PC-9 (cell line): Measurements from ENCODE around the gene TMEM272. TPM values are rescaled to one million over a fixed set of nuclear protein-coding genes. Genes with fewer than 3 reads are reported as not detected.

ENCODE experiments used
- BruUV-seq: library from RNA; stranded (reverse); fragments of 400-500 nt; replicated peaks from 2 replicates; lab custom pipeline; 2021; lab: Mats Ljungman, UMichigan
- CTCF ChIA-PET: fragments of 300-600 bp; sonication (Branson Sonifier 250); formaldehyde crosslinking; loops from one replicate; lab custom pipeline; 2022; ENCODE audit warnings: antibody characterized with exemption; lab: Charles Lee
- POLR2A ChIA-PET: fragments of 300-600 bp; sonication (Branson Sonifier 250); formaldehyde crosslinking; loops from one replicate; lab custom pipeline; 2022; ENCODE audit warnings: antibody characterized with exemption; ENCODE audit not compliant: unreplicated experiment; lab: Charles Lee
- DNase-seq, 2 experiments: peaks; one replicate each; pipeline versions ENCODE4 v3.0.0 to v3.0.0-alpha.2; 2015 to 2022; ENCODE audit warnings: mixed read lengths in 1 of 2
- H2AFZ ChIP-seq: fragments of 200-600 bp; sonication (generic); 2 replicates; pipeline ENCODE4 v1.8.1; 2017; ENCODE audit warnings: antibody characterized with exemption
- H3F3A ChIP-seq: fragments of 200-600 bp; sonication (generic); 2 replicates; pipeline ENCODE4 v1.8.1; 2017; ENCODE audit warnings: antibody characterized with exemption, mild to moderate bottlenecking, low read depth; ENCODE audit not compliant: insufficient read depth
- H3K27ac ChIP-seq: fragments of 200-600 bp; sonication (generic); 2 replicates; pipeline ENCODE4 v1.6.1; 2016; ENCODE audit warnings: mixed run types
- H3K27me3 ChIP-seq: fragments of 200-600 bp; sonication (generic); 2 replicates; pipeline ENCODE4 v1.6.1; 2016; ENCODE audit warnings: low read depth, mixed run types; ENCODE audit not compliant: insufficient read depth
- H3K36me3 ChIP-seq: fragments of 200-600 bp; sonication (generic); 2 replicates; pipeline ENCODE4 v1.6.1; 2016; ENCODE audit warnings: low read depth, mixed run types
- H3K4me1 ChIP-seq: fragments of 200-600 bp; sonication (generic); replicated peaks from 2 replicates; pipeline ENCODE4 v1.6.1; 2016; ENCODE audit warnings: mixed run types; ENCODE audit not compliant: insufficient read depth
- H3K4me2 ChIP-seq: fragments of 200-600 bp; sonication (generic); 2 replicates; pipeline ENCODE4 v1.6.1; 2017; ENCODE audit warnings: mixed run types
- H3K4me3 ChIP-seq: fragments of 200-600 bp; sonication (generic); 2 replicates; pipeline ENCODE4 v1.6.1; 2016; ENCODE audit warnings: mixed run types
- H3K79me2 ChIP-seq: fragments of 200-600 bp; sonication (generic); 2 replicates; pipeline ENCODE4 v1.6.1; 2017; ENCODE audit warnings: low read depth, mixed run types
- H3K9me2 ChIP-seq: fragments of 200-600 bp; sonication (generic); 2 replicates; pipeline ENCODE4 v1.8.1; 2017; ENCODE audit warnings: mild to moderate bottlenecking; ENCODE audit not compliant: insufficient read depth
- H3K9me3 ChIP-seq: fragments of 200-600 bp; sonication (generic); 2 replicates; pipeline ENCODE4 v1.8.1; 2016; ENCODE audit warnings: low read depth; ENCODE audit not compliant: insufficient read depth
- H4K20me1 ChIP-seq: fragments of 200-600 bp; sonication (generic); 2 replicates; pipeline ENCODE4 v1.8.1; 2017; ENCODE audit not compliant: insufficient read depth
- CTCF ChIP-seq: fragments of 200-600 bp; sonication (generic); conservative IDR thresholded peaks from 2 replicates; pipeline ENCODE4 v1.6.1; 2017; ENCODE audit warnings: mixed run types, antibody characterized with exemption, mild to moderate bottlenecking, moderate library complexity
- EZH2 ChIP-seq: fragments of 200-600 bp; sonication (generic); IDR thresholded peaks from 2 replicates; pipeline ENCODE4 v1.8.0; 2017; ENCODE audit warnings: antibody characterized with exemption, low read depth
- intact Hi-C: fragments of 100-400 bp; cut with micrococcal nuclease; formaldehyde crosslinking; loops from one replicate; pipeline ENCODE4 v1.10.0; 2022; ENCODE audit not compliant: unreplicated experiment
- total RNA-seq: library from RNA; stranded (reverse); gene quantifications from 2 replicates; pipeline ENCODE4 v1.2.3, GENCODE V29; 2021

Gene TMEM272
- total RNA-seq, 1 experiment from 2014 or later: not detected

- no peak overlapping the region for H3K4me3 ChIP-seq
- intact Hi-C loops: loop anchor here (5.0 to 10.0 kb wide), 2 partner anchors 377 to 634 kb away; partner anchors contain the start of gene VPS36
- no TSS peak for BruUV-seq
- H3F3A ChIP-seq: no peaks in the 10 kb centered on the region
- DNase-seq: no peak
- no peaks in the 10 kb centered on the region for H4K20me1 ChIP-seq
- no peaks in the 10 kb centered on the region for H3K36me3 ChIP-seq
- no peaks in the 10 kb centered on the region for H3K9me3 ChIP-seq
- no peaks in the 10 kb centered on the region for H3K9me2 ChIP-seq
- peaks cover 55% of the 10 kb centered on the region for H3K27me3 ChIP-seq
- no peak overlapping the region for H3K27ac ChIP-seq
- H2AFZ ChIP-seq: no peak overlapping the region
- H3K79me2 ChIP-seq: no peaks in the 10 kb centered on the region
- TF ChIP-seq CTCF (no peak), EZH2 (no peak)
- POLR2A ChIA-PET: no interaction called here
- no peak overlapping the region for H3K4me2 ChIP-seq
- CTCF ChIA-PET: no interaction called here
- H3K4me1 ChIP-seq: peaks cover 10% of the 10 kb centered on the region; the same call in 1 of the 2 replicates
Measured at GRCh38 chr13:51818276-51818675, 26.7 kb downstream of the TMEM272 start.

- Histone ChIP-seq H3K9me3 (no peaks in the 10 kb centered on the region), H3K27ac (no peak overlapping the region), H3K4me3 (no peak overlapping the region), H3K9me2 (no peaks in the 10 kb centered on the region), H3K4me1 (peaks cover 10% of the 10 kb centered on the region; the same call in 1 of the 2 replicates), H3K36me3 (no peaks in the 10 kb centered on the region), H3K27me3 (peaks cover 53% of the 10 kb centered on the region), H2AFZ (no peak overlapping the region), H3F3A (no peaks in the 10 kb centered on the region), H4K20me1 (no peaks in the 10 kb centered on the region), H3K4me2 (no peak overlapping the region), H3K79me2 (no peaks in the 10 kb centered on the region)
- ChIA-PET CTCF (no interaction called here), POLR2A (no interaction called here)
- TF ChIP-seq EZH2 (no peak), CTCF (no peak)
- intact Hi-C loops: loop anchor here (5.0 to 10.0 kb wide), 2 partner anchors 377 to 635 kb away; partner anchors contain the start of gene VPS36
- BruUV-seq: no TSS peak
- no peak for DNase-seq
Measured at GRCh38 chr13:51817717-51818116, 27.3 kb downstream of the TMEM272 start.

GRCh38 chr13:51816604-51817249 is 28.2 kb downstream of the TMEM272 start:
- H3K79me2 ChIP-seq: no peaks in the 10 kb centered on the region
- DNase-seq: peak in 1 of 2 experiments; percentile 51
- ChIA-PET POLR2A (no interaction called here), CTCF (no interaction called here)
- TF ChIP-seq CTCF (no peak), EZH2 (no peak)
- no peaks in the 10 kb centered on the region for H3F3A ChIP-seq
- intact Hi-C loops: loop anchor here (5.0 to 10.0 kb wide), 2 partner anchors 378 to 636 kb away; partner anchors contain the start of gene VPS36
- H3K36me3 ChIP-seq: no peaks in the 10 kb centered on the region
- no peak overlapping the region for H3K4me3 ChIP-seq
- H3K4me2 ChIP-seq: peak overlapping the region; percentile 7; the same call in 1 of the 2 replicates
- peaks cover 10% of the 10 kb centered on the region; the same call in 1 of the 2 replicates for H3K4me1 ChIP-seq
- H4K20me1 ChIP-seq: no peaks in the 10 kb centered on the region
- peaks cover 48% of the 10 kb centered on the region for H3K27me3 ChIP-seq
- H3K9me2 ChIP-seq: no peaks in the 10 kb centered on the region
- H2AFZ ChIP-seq: no peak overlapping the region
- H3K9me3 ChIP-seq: no peaks in the 10 kb centered on the region
- no TSS peak for BruUV-seq
- H3K27ac ChIP-seq: no peak overlapping the region
